Esophagus squamous epithelium (tissue), 5 donors: Measurements from ENCODE around the gene RBM4B. TPM values are rescaled to one million over a fixed set of nuclear protein-coding genes. Genes with fewer than 3 reads are reported as not detected.

ENCODE experiments used
- DNase-seq: peaks from one replicate; lab custom pipeline; 2025; lab: John Stamatoyannopoulos, UW
- H3K27ac ChIP-seq, 4 donors: fragments of 200-600 bp; sonication (generic); one replicate each; pipeline ENCODE4 v1.5.1; 2016 to 2019; ENCODE audit warnings: mild to moderate bottlenecking in 1 of 4
- H3K27me3 ChIP-seq, 4 donors: fragments of 200-600 bp; sonication (generic); 1 replicate in 3 of 4; 2 replicates in 1 of 4; pipeline versions ENCODE4 v1.5.1 to v1.6.0; 2017 to 2021; ENCODE audit warnings: antibody characterized with exemption in 1 of 4
- H3K36me3 ChIP-seq, 3 donors: fragments of 200-600 bp; sonication (generic); one replicate each; pipeline ENCODE4 v1.5.1; 2016 to 2019
- H3K4me1 ChIP-seq, 3 donors: fragments of 200-600 bp; sonication (generic); one replicate each; pipeline ENCODE4 v1.5.1; 2017 to 2019
- H3K4me3 ChIP-seq, 4 donors: fragments of 200-600 bp; sonication (generic); 1 replicate in 3 of 4; 2 replicates in 1 of 4; pipeline ENCODE4 v1.5.1; 2016 to 2019; ENCODE audit warnings: mild to moderate bottlenecking in 2 of 4, moderate library complexity in 1 of 4
- H3K9me3 ChIP-seq, 3 donors: fragments of 200-600 bp; sonication (generic); one replicate each; pipeline ENCODE4 v1.5.1; 2016 to 2019
- CTCF ChIP-seq, 6 experiments: fragments of 450-650 bp in 4 of 6; fragments of 200-600 bp in 2 of 6; sonication (generic) in 2 of 6; IDR thresholded peaks; one replicate each; pipeline ENCODE4 v1.5.1; 2016 to 2019; ENCODE audit warnings: antibody characterized with exemption in 6 of 6, mild to moderate bottlenecking in 4 of 6, moderate library complexity in 4 of 6
- POLR2A ChIP-seq, 4 donors: fragments of 450-650 bp; IDR thresholded peaks; one replicate each; pipeline ENCODE4 v1.6.1; 2017; ENCODE audit warnings: antibody characterized with exemption in 4 of 4, mild to moderate bottlenecking in 4 of 4, moderate library complexity in 3 of 4
- WGBS, 2 donors: methylation state at CpG; one replicate each; pipeline ENCODE4 v1.1.5; 2018; 5-methylcytosine and 5-hydroxymethylcytosine counted together
- intact Hi-C: fragments of 100-400 bp; cut with DNase I; formaldehyde crosslinking; loops from one replicate; pipeline ENCODE4 v1.15.0; 2022
- total RNA-seq, 4 donors: library from RNA; depleted of rRNA; stranded (reverse); fragments of >200 nt; gene quantifications; one replicate each; pipeline ENCODE4 v1.1.0, GENCODE V29; 2016
- donor health status: DM: yes; HTN: yes; CAD: no.

The RBM4B gene
- total RNA-seq, 4 donors from 2014 or later, result 8.4 to 16.4 (median 9.2) TPM

- 59 to 64% methylated on average over 14 to 16 of the region's 16 CpGs for WGBS, 2 donors
- Histone ChIP-seq H3K4me1 (peaks cover 5 to 67% (median 35%) of the 10 kb centered on the region in 3 donors), H3K27me3 (no peaks in the 10 kb centered on the region), H3K4me3 (peak overlapping the region in 3 of 4 donors; percentile 7 to 83 (median 68)), H3K9me3 (no peaks in the 10 kb centered on the region), H3K27ac (peak overlapping the region in 1 of 4 donors; percentile 98), H3K36me3 (no peaks in the 10 kb centered on the region)
- TF ChIP-seq POLR2A (IDR thresholded peaks at IDR 0.05) (no peak), CTCF (IDR thresholded peaks at IDR 0.05) (no peak)
- intact Hi-C loops, result loop anchor here (5.0 kb wide), 2 partner anchors 59 to 94 kb away; partner anchors contain the start of gene RBM14
- DNase-seq, result no peak
Observed at GRCh38 chr11:66676282-66676919, 1.3 kb downstream of the RBM4B start.

- peaks cover 5 to 80% (median 35%) of the 10 kb centered on the region in 3 donors for H3K4me1 ChIP-seq
- H3K27me3 ChIP-seq, result no peaks in the 10 kb centered on the region
- H3K4me3 ChIP-seq, result no peak overlapping the region
- intact Hi-C loops, result loop anchor here (5.0 kb wide), 2 partner anchors 58 to 93 kb away; partner anchors contain the start of gene RBM14
- H3K27ac ChIP-seq, result no peak overlapping the region
- DNase-seq, result no peak
- no peak for TF ChIP-seq CTCF (IDR thresholded peaks at IDR 0.05)
- TF ChIP-seq POLR2A (IDR thresholded peaks at IDR 0.05), result no peak
- 80 to 87% methylated on average over 2 of the region's 2 CpGs for WGBS, 2 donors
- peaks cover 0 to 11% (median 0%) of the 10 kb centered on the region in 3 donors for H3K36me3 ChIP-seq
- H3K9me3 ChIP-seq, result no peaks in the 10 kb centered on the region
Observed at GRCh38 chr11:66674964-66675602, 2.6 kb downstream of the RBM4B start.

GRCh38 chr11:66670816-66671215 is 6.9 kb downstream of the RBM4B start:
- no peaks in the 10 kb centered on the region for H3K9me3 ChIP-seq
- no peak overlapping the region for H3K4me3 ChIP-seq
- WGBS, 2 donors, result 82 to 87% methylated on average over 3 to 5 of the region's 5 CpGs
- intact Hi-C loops, result no loop called here
- TF ChIP-seq CTCF (IDR thresholded peaks at IDR 0.05) (no peak), POLR2A (IDR thresholded peaks at IDR 0.05) (no peak)
- H3K27me3 ChIP-seq, result no peaks in the 10 kb centered on the region
- no peak overlapping the region for H3K27ac ChIP-seq
- DNase-seq, result no peak
- peaks cover 0 to 55% (median 20%) of the 10 kb centered on the region in 3 donors for H3K4me1 ChIP-seq
- H3K36me3 ChIP-seq, result peaks cover 0 to 50% (median 7%) of the 10 kb centered on the region in 3 donors

GRCh38 chr11:66665369-66665768 is 12.3 kb downstream of the RBM4B start:
- peaks cover 0 to 4% (median 0%) of the 10 kb centered on the region in 3 donors for H3K4me1 ChIP-seq
- no peak overlapping the region for H3K4me3 ChIP-seq
- intact Hi-C loops, result no loop called here
- H3K36me3 ChIP-seq, result peaks cover 0 to 96% (median 16%) of the 10 kb centered on the region in 3 donors
- no peak for DNase-seq
- no peaks in the 10 kb centered on the region for H3K27me3 ChIP-seq
- WGBS, 2 donors, result 85 to 93% methylated on average over 11 of the region's 11 CpGs
- no peaks in the 10 kb centered on the region for H3K9me3 ChIP-seq
- H3K27ac ChIP-seq, result no peak overlapping the region
- no peak for TF ChIP-seq POLR2A (IDR thresholded peaks at IDR 0.05)

GRCh38 chr11:66663741-66664296 is 13.9 kb downstream of the RBM4B start:
- no peak for DNase-seq
- WGBS, 2 donors, result 80% methylated on average over 1 of the region's 1 CpG; no CpG with 5 or more reads in 1 of the 2 donors
- H3K27me3 ChIP-seq, result no peaks in the 10 kb centered on the region
- H3K27ac ChIP-seq, result no peak overlapping the region
- no peak overlapping the region for H3K4me3 ChIP-seq
- peaks cover 0 to 99% (median 16%) of the 10 kb centered on the region in 3 donors for H3K36me3 ChIP-seq
- intact Hi-C loops, result no loop called here
- no peaks in the 10 kb centered on the region for H3K4me1 ChIP-seq
- no peak for TF ChIP-seq CTCF (IDR thresholded peaks at IDR 0.05)
- no peak for TF ChIP-seq POLR2A (IDR thresholded peaks at IDR 0.05)
- no peaks in the 10 kb centered on the region for H3K9me3 ChIP-seq
